Activated effector memory CD4-positive, alpha-beta T cell treated with anti-CD3 and anti-CD28 coated beads, Interleukin-2, amount 50 U/mL, for 16 hours (primary cell): ENCODE measurements around the gene OR6B1.
"Not testable (repeated sequence)": the region's sequence is repeated elsewhere in the genome, so short reads cannot be mapped to it uniquely, and the experiment has no call there.

ENCODE experiments used
- DNase-seq: peaks from one replicate; pipeline ENCODE4 v3.0.0-alpha.2; 2020

The OR6B1 gene

DNA sequence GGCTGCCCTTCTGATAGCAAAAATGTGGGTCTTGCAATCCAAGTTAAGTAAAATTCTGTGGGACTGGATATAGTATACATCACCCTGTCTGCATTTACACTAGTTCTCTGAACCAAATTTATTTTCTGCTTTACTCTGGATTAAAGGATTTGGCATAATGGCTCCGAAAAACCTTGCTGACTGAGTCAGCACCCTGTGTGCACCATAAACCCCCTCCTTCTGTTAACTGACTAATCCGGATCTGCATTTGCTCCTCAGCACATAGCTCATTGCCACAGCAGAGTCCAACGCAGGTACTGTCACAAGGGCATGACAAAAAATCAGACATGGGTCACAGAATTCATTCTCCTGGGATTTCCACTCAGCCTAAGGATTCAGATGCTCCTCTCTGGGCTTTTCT, 50.0 kb downstream of the OR6B1 start:
- no peak for DNase-seq

DNA sequence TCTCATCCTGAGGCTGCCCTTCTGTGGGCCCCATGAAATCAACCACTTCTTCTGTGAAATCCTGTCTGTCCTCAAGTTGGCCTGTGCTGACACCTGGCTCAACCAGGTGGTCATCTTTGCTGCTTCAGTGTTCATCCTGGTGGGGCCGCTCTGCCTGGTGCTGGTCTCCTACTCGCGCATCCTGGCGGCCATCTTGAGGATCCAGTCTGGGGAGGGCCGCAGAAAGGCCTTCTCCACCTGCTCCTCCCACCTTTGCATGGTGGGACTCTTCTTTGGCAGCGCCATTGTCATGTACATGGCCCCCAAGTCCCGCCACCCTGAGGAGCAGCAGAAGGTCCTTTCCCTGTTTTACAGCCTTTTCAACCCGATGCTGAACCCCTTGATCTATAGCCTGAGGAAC, 50.8 kb downstream of the OR6B1 start:
- DNase-seq: not testable (repeated sequence)

DNA sequence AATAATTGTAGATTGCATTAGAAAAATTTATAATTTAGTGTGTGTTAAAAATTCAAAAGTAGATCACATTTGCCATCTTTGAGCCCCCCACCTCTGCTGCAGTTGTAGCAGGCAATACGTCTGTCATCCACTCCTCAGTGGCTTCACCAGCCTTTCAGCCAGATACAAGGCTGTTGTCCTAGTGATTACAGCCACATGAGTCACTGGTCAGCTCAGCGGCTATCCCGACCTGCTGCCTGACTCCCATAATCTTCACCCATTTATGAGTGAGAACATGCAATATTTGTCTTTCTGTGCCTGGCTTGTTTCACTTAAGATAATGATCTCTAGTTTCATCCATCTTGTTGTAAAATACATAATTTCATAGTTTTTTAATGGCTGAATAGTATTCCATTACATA, 57.8 kb downstream of the OR6B1 start:
- DNase-seq: no peak
